Cardiac fibroblast (primary cell): Measurements from ENCODE around the gene MAGI2.

Experiments used
- DNase-seq, 2 donors: peaks; one replicate each; pipeline versions ENCODE4 v3.0.0 to v3.0.0-alpha.2; 2010; ENCODE audit warnings: low read depth in 2 of 2
- H3K4me3 ChIP-seq, 2 donors: replicated peaks in 1 of 2; 1 replicate in 1 of 2; 2 replicates in 1 of 2; pipeline ENCODE4 v1.5.1; 2011; ENCODE audit warnings: low read depth in 2 of 2, low read length in 2 of 2, mild to moderate bottlenecking in 2 of 2, moderate library complexity in 1 of 2
- CTCF ChIP-seq: IDR thresholded peaks from one replicate; pipeline ENCODE4 v1.5.1; 2011; ENCODE audit warnings: low read depth, mild to moderate bottlenecking, low read length, inconsistent platforms

Gene MAGI2

GRCh38 chr7:78377532-78377931 lies 1075.9 kb downstream of the MAGI2 start:
- no peak for DNase-seq
- H3K4me3 ChIP-seq, result no peak overlapping the region
- no peak for TF ChIP-seq CTCF

- no peak overlapping the region for H3K4me3 ChIP-seq
- no peak for TF ChIP-seq CTCF
- DNase-seq, result no peak
These were observed 1082.5 kb downstream of the MAGI2 start for GRCh38 chr7:78370936-78371335.

- no peak for TF ChIP-seq CTCF
- DNase-seq, result no peak
- no peak overlapping the region for H3K4me3 ChIP-seq
These were observed 1084.7 kb downstream of the MAGI2 start for GRCh38 chr7:78368771-78369170.

- no peak for DNase-seq
- TF ChIP-seq CTCF, result no peak
- no peak overlapping the region for H3K4me3 ChIP-seq
These were observed 1086.1 kb downstream of the MAGI2 start for GRCh38 chr7:78367280-78367773.

GRCh38 chr7:78363866-78364265 lies 1089.6 kb downstream of the MAGI2 start:
- no peak overlapping the region for H3K4me3 ChIP-seq
- DNase-seq, result no peak
- TF ChIP-seq CTCF, result no peak

GRCh38 chr7:78359836-78360235 lies 1093.6 kb downstream of the MAGI2 start:
- no peak for TF ChIP-seq CTCF
- no peak for DNase-seq
- H3K4me3 ChIP-seq, result no peak overlapping the region

- no peak for TF ChIP-seq CTCF
- DNase-seq, result no peak
- H3K4me3 ChIP-seq, result no peak overlapping the region
These were observed 1095.8 kb downstream of the MAGI2 start for GRCh38 chr7:78357709-78358108.
